Esophagus muscularis mucosa (tissue), 4 donors: ENCODE measurements around the gene ARHGAP21. TPM values are rescaled to one million over a fixed set of nuclear protein-coding genes. Genes with fewer than 3 reads are reported as not detected.

Experiments used
- DNase-seq: peaks from one replicate; pipeline ENCODE4 v3.0.0-alpha.2; 2017; ENCODE audit errors: extremely low spot score
- H3K27ac ChIP-seq, 4 donors: fragments of 200-600 bp; sonication (generic); replicated peaks in 1 of 4; 1 replicate in 3 of 4; 2 replicates in 1 of 4; pipeline ENCODE4 v1.5.1; 2016 to 2019; ENCODE audit warnings: mild to moderate bottlenecking in 1 of 4
- H3K27me3 ChIP-seq, 4 donors: fragments of 200-600 bp; sonication (generic); one replicate each; pipeline versions ENCODE4 v1.5.1 to v1.6.0; 2016 to 2019
- H3K36me3 ChIP-seq, 4 donors: fragments of 200-600 bp; sonication (generic); one replicate each; pipeline ENCODE4 v1.5.1; 2016 to 2019
- H3K4me1 ChIP-seq, 4 donors: fragments of 200-600 bp; sonication (generic); one replicate each; pipeline ENCODE4 v1.5.1; 2016 to 2019
- H3K4me3 ChIP-seq, 4 donors: fragments of 200-600 bp; sonication (generic); 1 replicate in 2 of 4; 2 replicates in 2 of 4; pipeline ENCODE4 v1.5.1; 2016 to 2019; ENCODE audit warnings: mild to moderate bottlenecking in 4 of 4, moderate library complexity in 1 of 4
- H3K9me3 ChIP-seq, 4 donors: fragments of 200-600 bp; sonication (generic); 1 replicate in 3 of 4; 2 replicates in 1 of 4; pipeline ENCODE4 v1.5.1; 2016 to 2019
- EP300 ChIP-seq: sonication (generic); formaldehyde crosslinking; IDR thresholded peaks from one replicate; pipeline ENCODE4 v1.6.1; 2017; ENCODE audit warnings: antibody characterized with exemption
- POLR2A ChIP-seq: fragments of 450-650 bp; IDR thresholded peaks from one replicate; pipeline ENCODE4 v1.6.1; 2017; ENCODE audit warnings: antibody characterized with exemption, moderate library complexity, mild to moderate bottlenecking, low read depth
- POLR2AphosphoS5 ChIP-seq, 2 donors: sonication (generic); formaldehyde crosslinking; IDR thresholded peaks; one replicate each; pipeline ENCODE4 v1.6.1; 2017; ENCODE audit warnings: antibody characterized with exemption in 2 of 2
- WGBS: methylation state at CpG from one replicate; pipeline ENCODE4 v1.1.5; 2018; 5-methylcytosine and 5-hydroxymethylcytosine counted together
- intact Hi-C: fragments of 100-400 bp; cut with DNase I; formaldehyde crosslinking; loops from one replicate; pipeline ENCODE4 v1.15.1; 2023
- total RNA-seq, 4 donors: library from RNA; depleted of rRNA; stranded (reverse); fragments of >200 nt; gene quantifications; one replicate each; pipeline versions ENCODE4 v1.1.0 to v1.2.1, GENCODE V29; 2016
- TF ChIP-seq, protein P1 (sequence below), 3 experiments: fragments of 200-600 bp in 2 of 3; fragments of 450-650 bp in 1 of 3; sonication (generic) in 2 of 3; IDR thresholded peaks; one replicate each; pipeline ENCODE4 v1.5.1; 2017 to 2019; ENCODE audit warnings: antibody characterized with exemption in 3 of 3, mild to moderate bottlenecking in 2 of 3, moderate library complexity in 1 of 3

ARHGAP21 gene
- total RNA-seq, 4 donors from 2014 or later, result 52.7 to 65.7 (median 61.1) TPM

DNA sequence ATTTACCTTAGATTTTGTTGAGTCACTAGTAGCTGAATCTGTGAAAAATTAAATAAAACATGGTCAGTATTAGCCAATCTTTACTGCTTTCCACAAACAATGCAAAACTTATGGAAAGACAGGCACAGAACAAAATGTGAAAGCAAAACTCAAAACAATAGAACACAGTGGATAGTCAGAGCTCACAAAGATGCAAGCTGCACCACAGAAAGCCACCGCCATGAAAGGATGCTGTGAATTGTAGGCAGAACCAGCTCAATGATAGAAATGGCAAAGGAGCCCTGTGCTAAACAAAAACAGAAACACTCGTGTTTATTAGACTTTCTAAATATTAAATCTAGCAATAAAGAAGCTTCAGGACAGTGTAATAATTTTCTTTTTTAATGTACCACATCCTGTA is 134.4 kb downstream of the ARHGAP21 start:
- Histone ChIP-seq H3K4me3 (no peak overlapping the region), H3K27me3 (no peaks in the 10 kb centered on the region), H3K36me3 (peaks cover 49 to 100% (median 84%) of the 10 kb centered on the region in 4 donors), H3K4me1 (no peaks in the 10 kb centered on the region), H3K27ac (no peak overlapping the region), H3K9me3 (no peaks in the 10 kb centered on the region)
- intact Hi-C loops, result no loop called here
- DNase-seq, result no peak
- TF ChIP-seq POLR2A, result no peak
- TF ChIP-seq, protein P1, sequence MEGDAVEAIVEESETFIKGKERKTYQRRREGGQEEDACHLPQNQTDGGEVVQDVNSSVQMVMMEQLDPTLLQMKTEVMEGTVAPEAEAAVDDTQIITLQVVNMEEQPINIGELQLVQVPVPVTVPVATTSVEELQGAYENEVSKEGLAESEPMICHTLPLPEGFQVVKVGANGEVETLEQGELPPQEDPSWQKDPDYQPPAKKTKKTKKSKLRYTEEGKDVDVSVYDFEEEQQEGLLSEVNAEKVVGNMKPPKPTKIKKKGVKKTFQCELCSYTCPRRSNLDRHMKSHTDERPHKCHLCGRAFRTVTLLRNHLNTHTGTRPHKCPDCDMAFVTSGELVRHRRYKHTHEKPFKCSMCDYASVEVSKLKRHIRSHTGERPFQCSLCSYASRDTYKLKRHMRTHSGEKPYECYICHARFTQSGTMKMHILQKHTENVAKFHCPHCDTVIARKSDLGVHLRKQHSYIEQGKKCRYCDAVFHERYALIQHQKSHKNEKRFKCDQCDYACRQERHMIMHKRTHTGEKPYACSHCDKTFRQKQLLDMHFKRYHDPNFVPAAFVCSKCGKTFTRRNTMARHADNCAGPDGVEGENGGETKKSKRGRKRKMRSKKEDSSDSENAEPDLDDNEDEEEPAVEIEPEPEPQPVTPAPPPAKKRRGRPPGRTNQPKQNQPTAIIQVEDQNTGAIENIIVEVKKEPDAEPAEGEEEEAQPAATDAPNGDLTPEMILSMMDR (IDR thresholded peaks at IDR 0.05), result no peak
- TF ChIP-seq EP300, result no peak
- no peak for TF ChIP-seq POLR2AphosphoS5 (IDR thresholded peaks at IDR 0.05)
- 96% methylated on average over 2 of the region's 2 CpGs for WGBS

DNA sequence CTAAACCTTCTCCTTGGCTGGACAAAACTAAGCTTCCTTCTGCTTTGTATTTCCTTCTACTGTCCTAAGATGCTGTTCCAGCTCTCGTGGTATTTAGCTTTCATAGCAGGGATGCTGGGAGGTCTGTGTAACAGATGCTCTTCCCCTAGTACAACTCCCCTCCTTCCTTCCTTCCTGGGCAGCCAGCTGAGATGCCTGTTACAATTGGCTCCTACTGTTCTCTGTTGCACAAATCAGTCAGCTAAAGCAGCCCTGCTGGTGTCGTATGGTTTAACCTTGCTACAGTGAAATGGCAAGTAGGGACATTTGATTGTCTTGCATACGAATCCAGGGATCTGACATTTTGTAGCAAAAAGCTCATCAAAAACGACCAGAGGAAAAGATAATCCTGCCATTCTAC is 143.8 kb downstream of the ARHGAP21 start:
- H3K36me3 ChIP-seq, result peaks cover 0 to 21% (median 11%) of the 10 kb centered on the region in 4 donors
- H3K4me1 ChIP-seq, result no peaks in the 10 kb centered on the region
- H3K4me3 ChIP-seq, result no peak overlapping the region
- no peaks in the 10 kb centered on the region for H3K27me3 ChIP-seq
- no peak for TF ChIP-seq POLR2A
- DNase-seq, result no peak
- WGBS, result 62% methylated on average over 4 of the region's 4 CpGs
- intact Hi-C loops, result no loop called here
- no peaks in the 10 kb centered on the region for H3K9me3 ChIP-seq
- H3K27ac ChIP-seq, result no peak overlapping the region

DNA sequence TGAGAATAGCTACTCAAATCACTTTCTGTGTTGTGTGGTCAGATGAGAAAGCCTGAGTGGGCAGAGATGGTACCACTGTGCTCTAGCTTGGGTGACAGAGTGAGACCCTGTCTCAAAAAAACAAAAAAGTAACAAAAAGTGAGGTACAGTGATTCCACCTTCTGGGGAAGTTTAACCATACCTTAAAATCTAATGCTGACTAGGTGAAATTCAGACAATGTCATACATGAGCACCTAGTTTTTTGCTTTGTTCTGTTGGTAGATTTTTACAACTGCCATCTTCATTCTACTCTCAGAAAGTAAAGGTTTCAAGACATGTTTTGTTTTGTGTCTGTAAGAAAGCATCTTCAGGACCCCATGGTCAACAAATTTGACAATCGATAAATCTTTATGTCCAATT is 144.2 kb downstream of the ARHGAP21 start:
- intact Hi-C loops, result no loop called here
- no peaks in the 10 kb centered on the region for H3K27me3 ChIP-seq
- DNase-seq, result no peak
- H3K4me1 ChIP-seq, result no peaks in the 10 kb centered on the region
- H3K4me3 ChIP-seq, result no peak overlapping the region
- peaks cover 0 to 16% (median 6%) of the 10 kb centered on the region in 4 donors for H3K36me3 ChIP-seq
- H3K9me3 ChIP-seq, result no peaks in the 10 kb centered on the region
- 93% methylated on average over 1 of the region's 1 CpG for WGBS
- H3K27ac ChIP-seq, result no peak overlapping the region
- TF ChIP-seq, protein P1 (IDR thresholded peaks at IDR 0.05), result no peak
- TF ChIP-seq POLR2A (no peak), EP300 (no peak), POLR2AphosphoS5 (IDR thresholded peaks at IDR 0.05) (no peak)

DNA sequence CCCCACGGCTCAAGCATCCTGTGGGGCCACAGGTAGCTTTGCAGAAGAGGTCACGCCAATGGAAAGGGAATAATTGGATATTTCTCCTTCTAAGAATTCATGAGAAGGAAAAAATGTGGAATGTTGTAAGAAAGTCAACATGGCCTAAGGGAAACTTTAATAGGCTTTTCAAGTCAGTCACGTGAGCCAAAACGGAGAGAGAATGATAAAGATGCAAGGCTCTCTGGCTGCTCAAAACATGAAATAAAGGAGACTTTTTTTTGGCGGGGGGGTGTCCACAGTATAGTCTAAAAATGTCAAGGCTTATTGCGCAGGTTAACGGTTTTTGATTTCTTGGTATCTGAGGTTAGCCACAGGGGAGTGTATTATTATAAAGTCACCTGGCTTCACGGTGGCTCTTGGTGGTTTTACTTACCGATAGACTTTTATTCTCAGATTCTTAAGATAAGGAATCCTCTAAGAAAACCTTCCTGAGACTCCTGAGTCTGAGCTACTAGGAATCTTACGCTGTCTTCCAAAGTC is 148.1 kb downstream of the ARHGAP21 start:
- intact Hi-C loops, result no loop called here
- no peak for DNase-seq
- TF ChIP-seq EP300, result no peak
- TF ChIP-seq POLR2A, result no peak
- TF ChIP-seq POLR2AphosphoS5 (IDR thresholded peaks at IDR 0.05), result no peak
- TF ChIP-seq, protein P1 (IDR thresholded peaks at IDR 0.05), result no peak
- Histone ChIP-seq H3K27me3 (no peaks in the 10 kb centered on the region), H3K4me3 (no peak overlapping the region), H3K36me3 (no peaks in the 10 kb centered on the region), H3K9me3 (no peaks in the 10 kb centered on the region), H3K27ac (no peak overlapping the region), H3K4me1 (no peaks in the 10 kb centered on the region)
- WGBS, result 88% methylated on average over 10 of the region's 10 CpGs

DNA sequence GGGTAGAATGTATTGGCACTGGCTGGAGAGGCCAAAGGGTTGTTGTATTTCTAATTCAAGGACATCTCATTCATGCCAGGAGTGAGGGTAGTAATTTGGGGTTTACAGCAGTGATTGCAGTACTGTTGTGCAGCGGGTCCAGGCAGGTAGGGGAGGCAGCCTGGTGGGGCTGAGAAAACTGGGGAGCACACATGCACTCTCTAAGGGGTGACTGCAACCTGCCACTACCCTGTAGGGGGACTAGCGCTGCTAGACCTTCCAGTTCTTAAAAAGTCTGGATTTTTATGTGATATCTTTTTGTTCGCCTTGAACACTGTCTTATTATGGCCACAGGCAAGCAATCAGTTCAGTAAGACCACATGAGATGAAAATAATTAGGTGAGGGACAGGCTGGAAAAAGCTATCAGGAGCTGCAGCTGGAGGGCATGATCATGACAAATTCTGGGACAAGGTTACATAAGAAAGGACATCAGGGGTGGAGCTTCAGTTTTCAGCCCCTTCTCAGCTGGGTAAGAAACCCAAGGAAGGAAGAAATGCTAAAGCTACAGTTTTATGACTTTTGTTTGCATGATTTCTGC is 149.0 kb downstream of the ARHGAP21 start:
- Histone ChIP-seq H3K27ac (no peak overlapping the region), H3K9me3 (no peaks in the 10 kb centered on the region), H3K4me1 (no peaks in the 10 kb centered on the region), H3K36me3 (no peaks in the 10 kb centered on the region), H3K27me3 (no peaks in the 10 kb centered on the region), H3K4me3 (no peak overlapping the region)
- DNase-seq, result no peak
- intact Hi-C loops, result no loop called here
- 93% methylated on average over 3 of the region's 3 CpGs for WGBS
- TF ChIP-seq POLR2A, result no peak
- TF ChIP-seq, protein P1 (IDR thresholded peaks at IDR 0.05), result no peak
- TF ChIP-seq POLR2AphosphoS5 (IDR thresholded peaks at IDR 0.05), result no peak
- TF ChIP-seq EP300, result no peak
